Measurements from ENCODE around the gene LAD1. TPM values are rescaled to one million over a fixed set of nuclear protein-coding genes. Genes with fewer than 3 reads are reported as not detected.

LAD1 gene
- polyA plus RNA-seq, 2 of the 4 experiments (the other 2 are of a cell fraction) = 0.19 to 1.1 TPM

DNA sequence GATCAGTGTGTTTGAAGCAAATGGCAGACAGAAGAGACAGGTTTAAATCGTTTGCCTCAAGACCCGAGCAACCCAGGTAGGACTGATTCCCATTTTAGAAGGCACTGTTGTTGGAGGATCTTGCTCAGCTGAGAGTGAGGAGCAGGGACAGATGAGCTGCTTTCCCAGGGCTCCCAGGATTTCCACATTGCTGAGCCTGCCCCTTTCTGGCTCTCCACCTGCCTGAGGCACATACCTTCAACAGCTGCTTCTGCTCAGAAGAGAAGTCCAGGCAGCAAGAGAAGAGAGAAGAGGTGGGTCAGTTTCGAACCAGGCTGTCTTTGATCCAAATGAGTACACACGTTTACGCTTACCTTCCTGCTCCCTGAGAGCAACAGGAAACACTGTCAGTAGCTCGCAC lies 27.3 kb downstream of the LAD1 start:
- H3K27ac ChIP-seq = no peak overlapping the region
- H3K4me2 ChIP-seq = no peak overlapping the region
- ChIA-PET POLR2A (no interaction called here), CTCF (interaction anchor here (1.0 to 10.1 kb wide), 10 partner anchors 10 to 142 kb away, joined by 3 to 104 read pairs (median 6); no protein-coding TSS in a partner anchor)
- no peaks in the 10 kb centered on the region for H3K9me3 ChIP-seq
- no peaks in the 10 kb centered on the region for H3K4me1 ChIP-seq
- ATAC-seq = no peak
- TF ChIP-seq HDAC2 (IDR thresholded peaks at IDR 0.05) = no peak
- TF ChIP-seq GATA3 (IDR thresholded peaks at IDR 0.05; ENCODE audit: borderline replicate concordance) = no peak
- FAIRE-seq = no peak
- 71% methylated on average over 6 of the region's 6 CpGs for WGBS (ENCODE audit: missing lambda C conversion rate)
- H3K4me3 ChIP-seq = no peak overlapping the region
- DNase-seq (ENCODE audit: low read depth in 1 of 2, low spot score in 1 of 2) = no peak

- no peak overlapping the region for H3K4me3 ChIP-seq
- 79% methylated on average over 9 of the region's 9 CpGs for WGBS (ENCODE audit: missing lambda C conversion rate)
- DNase-seq (ENCODE audit: low read depth in 1 of 2, low spot score in 1 of 2) = no peak
- H3K4me1 ChIP-seq = no peaks in the 10 kb centered on the region
- no peak for TF ChIP-seq FOSL2 (IDR thresholded peaks at IDR 0.05)
- TF ChIP-seq FOSL2 (CRISPR knock-in tag; IDR thresholded peaks at IDR 0.05) = no peak
- no peak for TF ChIP-seq KDM5A (IDR thresholded peaks at IDR 0.05)
- no peak for TF ChIP-seq POLR2A (IDR thresholded peaks at IDR 0.05; ENCODE audit: low read length)
- TF ChIP-seq GATA3 (IDR thresholded peaks at IDR 0.05; ENCODE audit: borderline replicate concordance) = no peak
- no peak for TF ChIP-seq NPAS2 (CRISPR knock-in tag; IDR thresholded peaks at IDR 0.05; ENCODE audit: borderline replicate concordance)
- no peak for TF ChIP-seq MAZ (IDR thresholded peaks at IDR 0.05; ENCODE audit: borderline replicate concordance, low read depth, low read length)
- TF ChIP-seq BCL3 (IDR thresholded peaks at IDR 0.05) = no peak
- TF ChIP-seq KDM1A (IDR thresholded peaks at IDR 0.05; ENCODE audit: low read depth) = no peak
- TF ChIP-seq, protein P1, sequence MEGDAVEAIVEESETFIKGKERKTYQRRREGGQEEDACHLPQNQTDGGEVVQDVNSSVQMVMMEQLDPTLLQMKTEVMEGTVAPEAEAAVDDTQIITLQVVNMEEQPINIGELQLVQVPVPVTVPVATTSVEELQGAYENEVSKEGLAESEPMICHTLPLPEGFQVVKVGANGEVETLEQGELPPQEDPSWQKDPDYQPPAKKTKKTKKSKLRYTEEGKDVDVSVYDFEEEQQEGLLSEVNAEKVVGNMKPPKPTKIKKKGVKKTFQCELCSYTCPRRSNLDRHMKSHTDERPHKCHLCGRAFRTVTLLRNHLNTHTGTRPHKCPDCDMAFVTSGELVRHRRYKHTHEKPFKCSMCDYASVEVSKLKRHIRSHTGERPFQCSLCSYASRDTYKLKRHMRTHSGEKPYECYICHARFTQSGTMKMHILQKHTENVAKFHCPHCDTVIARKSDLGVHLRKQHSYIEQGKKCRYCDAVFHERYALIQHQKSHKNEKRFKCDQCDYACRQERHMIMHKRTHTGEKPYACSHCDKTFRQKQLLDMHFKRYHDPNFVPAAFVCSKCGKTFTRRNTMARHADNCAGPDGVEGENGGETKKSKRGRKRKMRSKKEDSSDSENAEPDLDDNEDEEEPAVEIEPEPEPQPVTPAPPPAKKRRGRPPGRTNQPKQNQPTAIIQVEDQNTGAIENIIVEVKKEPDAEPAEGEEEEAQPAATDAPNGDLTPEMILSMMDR (IDR thresholded peaks at IDR 0.05) = no peak
- TF ChIP-seq HDAC2 (IDR thresholded peaks at IDR 0.05) = no peak
- no peak for TF ChIP-seq HOXA7 (CRISPR knock-in tag; IDR thresholded peaks at IDR 0.05)
- TF ChIP-seq RCOR1 (IDR thresholded peaks at IDR 0.05; ENCODE audit: low read depth, low read length) = no peak
- no peak for TF ChIP-seq POLR2AphosphoS2 (conservative IDR thresholded peaks at IDR 0.05; ENCODE audit: low read length)
- TF ChIP-seq, protein P2, sequence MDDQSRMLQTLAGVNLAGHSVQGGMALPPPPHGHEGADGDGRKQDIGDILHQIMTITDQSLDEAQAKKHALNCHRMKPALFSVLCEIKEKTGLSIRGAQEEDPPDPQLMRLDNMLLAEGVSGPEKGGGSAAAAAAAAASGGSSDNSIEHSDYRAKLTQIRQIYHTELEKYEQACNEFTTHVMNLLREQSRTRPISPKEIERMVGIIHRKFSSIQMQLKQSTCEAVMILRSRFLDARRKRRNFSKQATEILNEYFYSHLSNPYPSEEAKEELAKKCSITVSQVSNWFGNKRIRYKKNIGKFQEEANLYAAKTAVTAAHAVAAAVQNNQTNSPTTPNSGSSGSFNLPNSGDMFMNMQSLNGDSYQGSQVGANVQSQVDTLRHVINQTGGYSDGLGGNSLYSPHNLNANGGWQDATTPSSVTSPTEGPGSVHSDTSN (IDR thresholded peaks at IDR 0.05) = no peak
- TF ChIP-seq, protein P3, sequence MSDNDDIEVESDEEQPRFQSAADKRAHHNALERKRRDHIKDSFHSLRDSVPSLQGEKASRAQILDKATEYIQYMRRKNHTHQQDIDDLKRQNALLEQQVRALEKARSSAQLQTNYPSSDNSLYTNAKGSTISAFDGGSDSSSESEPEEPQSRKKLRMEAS (IDR thresholded peaks at IDR 0.05) = no peak
- no peak for TF ChIP-seq HOXB13 (CRISPR knock-in tag; IDR thresholded peaks at IDR 0.05; ENCODE audit: low read depth)
- no peak for TF ChIP-seq CHD2 (IDR thresholded peaks at IDR 0.05; ENCODE audit: low read length, partially characterized antibody)
- no peak for TF ChIP-seq E2F6 (IDR thresholded peaks at IDR 0.05; ENCODE audit: borderline replicate concordance, low read depth)
- no peak for TF ChIP-seq ZSCAN20 (CRISPR knock-in tag; IDR thresholded peaks at IDR 0.05)
- H3K27ac ChIP-seq = no peak overlapping the region
- ATAC-seq = no peak
- H3K4me2 ChIP-seq = no peak overlapping the region
- H3K9me3 ChIP-seq = no peaks in the 10 kb centered on the region
- ChIA-PET POLR2A (no interaction called here), CTCF (interaction anchor here (1.0 to 10.1 kb wide), 9 partner anchors 10 to 142 kb away, joined by 3 to 104 read pairs (median 8); no protein-coding TSS in a partner anchor)
- no peak for FAIRE-seq
These were observed 27.8 kb downstream of the LAD1 start for GRCh38 chr1:201371276-201371675.

GRCh38 chr1:201370500-201370899 lies 28.6 kb downstream of the LAD1 start:
- ChIA-PET CTCF (interaction anchor here (1.1 to 10.1 kb wide), 5 partner anchors 9 to 143 kb away, joined by 3 to 104 read pairs (median 48); no protein-coding TSS in a partner anchor), POLR2A (no interaction called here)
- Histone ChIP-seq H3K4me2 (no peak overlapping the region), H3K4me3 (no peak overlapping the region), H3K27ac (no peak overlapping the region), H3K4me1 (no peaks in the 10 kb centered on the region), H3K9me3 (no peaks in the 10 kb centered on the region)
- no peak for DNase-seq (ENCODE audit: low read depth in 1 of 2, low spot score in 1 of 2)
- ATAC-seq = no peak
- no peak for FAIRE-seq
- no peak for TF ChIP-seq MAFK (IDR thresholded peaks at IDR 0.05; ENCODE audit: partially characterized antibody)
- 45% methylated on average over 3 of the region's 3 CpGs for WGBS (ENCODE audit: missing lambda C conversion rate)

All from A549 (cell line).